Peyer's patch (tissue), 4 donors: ENCODE data around the gene LIAS. TPM values are rescaled to one million over a fixed set of nuclear protein-coding genes. Genes with fewer than 3 reads are reported as not detected.
A peak's percentile ranks its signal among the peaks of the same experiment; 100 is the strongest.

Experiments used
- DNase-seq, 3 donors: peaks; one replicate each; pipeline ENCODE4 v3.0.0-alpha.2; 2017 to 2019
- H3K27ac ChIP-seq, 4 donors: fragments of 200-600 bp; sonication (generic); one replicate each; pipeline ENCODE4 v1.5.1; 2016 to 2019
- H3K27me3 ChIP-seq, 2 donors: fragments of 200-600 bp; sonication (generic); one replicate each; pipeline ENCODE4 v1.5.1; 2019
- H3K36me3 ChIP-seq, 3 donors: fragments of 200-600 bp; sonication (generic); one replicate each; pipeline ENCODE4 v1.5.1; 2016 to 2019
- H3K4me1 ChIP-seq, 4 donors: fragments of 200-600 bp; sonication (generic); one replicate each; pipeline ENCODE4 v1.5.1; 2016 to 2019
- H3K4me3 ChIP-seq, 4 donors: fragments of 200-600 bp; sonication (generic); 1 replicate in 3 of 4; 2 replicates in 1 of 4; pipeline ENCODE4 v1.5.1; 2016 to 2019; ENCODE audit warnings: mild to moderate bottlenecking in 1 of 4
- H3K9me3 ChIP-seq, 4 donors: fragments of 200-600 bp; sonication (generic); one replicate each; pipeline ENCODE4 v1.5.1; 2016 to 2019; ENCODE audit warnings: mild to moderate bottlenecking in 1 of 4
- POLR2A ChIP-seq, 2 donors: fragments of 450-650 bp; IDR thresholded peaks; one replicate each; pipeline ENCODE4 v1.5.1; 2017; ENCODE audit warnings: antibody characterized with exemption in 2 of 2, mild to moderate bottlenecking in 2 of 2, moderate library complexity in 2 of 2
- total RNA-seq, 4 donors: library from RNA; depleted of rRNA; stranded (reverse); fragments of >200 nt; gene quantifications; one replicate each; pipeline ENCODE4 v1.1.0, GENCODE V29; 2016
- TF ChIP-seq, protein P1 (sequence below), 6 experiments: fragments of 450-650 bp in 4 of 6; fragments of 200-600 bp in 2 of 6; sonication (generic) in 1 of 6; IDR thresholded peaks; one replicate each; pipeline ENCODE4 v1.5.1; 2017 to 2019; ENCODE audit warnings: antibody characterized with exemption in 6 of 6, mild to moderate bottlenecking in 3 of 6, moderate library complexity in 1 of 6

LIAS gene
- total RNA-seq, 4 donors from 2014 or later = 11.9 to 27.2 (median 17.0) TPM

DNA sequence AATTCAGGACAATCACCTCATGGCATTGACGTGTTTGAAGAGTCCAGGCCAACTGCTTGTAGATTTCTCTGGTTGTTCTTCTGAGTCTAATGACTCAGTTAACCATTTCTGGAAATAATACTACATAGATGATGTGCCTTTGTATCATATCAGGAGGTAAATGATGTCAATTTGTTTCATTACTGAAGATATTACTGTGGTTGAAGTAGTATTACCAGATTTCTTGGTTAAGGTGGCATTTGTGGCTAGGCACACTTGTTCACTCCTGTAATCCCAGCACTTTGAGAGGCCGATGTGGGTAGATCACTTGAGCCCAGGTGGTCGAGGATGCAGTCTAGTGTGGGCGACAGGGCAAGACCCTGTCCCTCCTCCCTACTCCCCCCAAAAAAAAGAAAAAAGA, 15.9 kb upstream of the LIAS start:
- H3K4me1 ChIP-seq = peaks cover 0 to 10% (median 0%) of the 10 kb centered on the region in 4 donors
- TF ChIP-seq POLR2A (IDR thresholded peaks at IDR 0.05) = no peak
- TF ChIP-seq, protein P1, sequence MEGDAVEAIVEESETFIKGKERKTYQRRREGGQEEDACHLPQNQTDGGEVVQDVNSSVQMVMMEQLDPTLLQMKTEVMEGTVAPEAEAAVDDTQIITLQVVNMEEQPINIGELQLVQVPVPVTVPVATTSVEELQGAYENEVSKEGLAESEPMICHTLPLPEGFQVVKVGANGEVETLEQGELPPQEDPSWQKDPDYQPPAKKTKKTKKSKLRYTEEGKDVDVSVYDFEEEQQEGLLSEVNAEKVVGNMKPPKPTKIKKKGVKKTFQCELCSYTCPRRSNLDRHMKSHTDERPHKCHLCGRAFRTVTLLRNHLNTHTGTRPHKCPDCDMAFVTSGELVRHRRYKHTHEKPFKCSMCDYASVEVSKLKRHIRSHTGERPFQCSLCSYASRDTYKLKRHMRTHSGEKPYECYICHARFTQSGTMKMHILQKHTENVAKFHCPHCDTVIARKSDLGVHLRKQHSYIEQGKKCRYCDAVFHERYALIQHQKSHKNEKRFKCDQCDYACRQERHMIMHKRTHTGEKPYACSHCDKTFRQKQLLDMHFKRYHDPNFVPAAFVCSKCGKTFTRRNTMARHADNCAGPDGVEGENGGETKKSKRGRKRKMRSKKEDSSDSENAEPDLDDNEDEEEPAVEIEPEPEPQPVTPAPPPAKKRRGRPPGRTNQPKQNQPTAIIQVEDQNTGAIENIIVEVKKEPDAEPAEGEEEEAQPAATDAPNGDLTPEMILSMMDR (IDR thresholded peaks at IDR 0.05) = no peak
- H3K27ac ChIP-seq = no peak overlapping the region
- no peaks in the 10 kb centered on the region for H3K9me3 ChIP-seq
- no peaks in the 10 kb centered on the region for H3K36me3 ChIP-seq
- no peak overlapping the region for H3K4me3 ChIP-seq
- DNase-seq = no peak
- no peaks in the 10 kb centered on the region for H3K27me3 ChIP-seq

DNA sequence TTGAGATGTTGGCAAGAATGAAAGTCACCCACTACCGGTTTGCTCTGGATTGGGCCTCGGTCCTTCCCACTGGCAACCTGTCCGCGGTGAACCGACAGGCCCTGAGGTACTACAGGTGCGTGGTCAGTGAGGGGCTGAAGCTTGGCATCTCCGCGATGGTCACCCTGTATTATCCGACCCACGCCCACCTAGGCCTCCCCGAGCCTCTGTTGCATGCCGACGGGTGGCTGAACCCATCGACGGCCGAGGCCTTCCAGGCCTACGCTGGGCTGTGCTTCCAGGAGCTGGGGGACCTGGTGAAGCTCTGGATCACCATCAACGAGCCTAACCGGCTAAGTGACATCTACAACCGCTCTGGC, 12.4 kb upstream of the LIAS start:
- DNase-seq = no peak
- peak overlapping the region; percentile 20 to 68 (median 62) for H3K27ac ChIP-seq
- H3K4me1 ChIP-seq = peaks cover 0 to 11% (median 0%) of the 10 kb centered on the region in 4 donors
- H3K4me3 ChIP-seq = peak overlapping the region in 3 of 4 donors; percentile 37 to 54 (median 54)
- no peaks in the 10 kb centered on the region for H3K9me3 ChIP-seq
- no peaks in the 10 kb centered on the region for H3K27me3 ChIP-seq
- TF ChIP-seq, protein P1 (IDR thresholded peaks at IDR 0.05) = no peak
- no peak for TF ChIP-seq POLR2A (IDR thresholded peaks at IDR 0.05)
- peaks cover 0 to 3% (median 0%) of the 10 kb centered on the region in 3 donors for H3K36me3 ChIP-seq

- Histone ChIP-seq H3K36me3 (peaks cover 0 to 8% (median 0%) of the 10 kb centered on the region in 3 donors), H3K4me1 (peaks cover 0 to 11% (median 0%) of the 10 kb centered on the region in 4 donors), H3K27me3 (no peaks in the 10 kb centered on the region), H3K27ac (peak overlapping the region; percentile 51 to 68 (median 62)), H3K4me3 (peak overlapping the region; percentile 37 to 54 (median 51)), H3K9me3 (no peaks in the 10 kb centered on the region)
- peak; percentile 8 to 18 for TF ChIP-seq POLR2A (IDR thresholded peaks at IDR 0.05)
- TF ChIP-seq, protein P1 (IDR thresholded peaks at IDR 0.05) = peak in 4 of 6 experiments; percentile 13 to 42 (median 37)
- DNase-seq = peak; percentile 60 to 85 (median 80)
These were observed 11.8 kb upstream of the LIAS start for GRCh38 chr4:39446842-39447573.

GRCh38 chr4:39450618-39451017, 8.2 kb upstream of the LIAS start:
- Histone ChIP-seq H3K27me3 (no peaks in the 10 kb centered on the region), H3K4me3 (no peak overlapping the region), H3K27ac (no peak overlapping the region), H3K4me1 (peaks cover 0 to 11% (median 0%) of the 10 kb centered on the region in 4 donors), H3K9me3 (no peaks in the 10 kb centered on the region), H3K36me3 (peaks cover 0 to 44% (median 0%) of the 10 kb centered on the region in 3 donors)
- DNase-seq = no peak
- TF ChIP-seq POLR2A (IDR thresholded peaks at IDR 0.05) = no peak
- TF ChIP-seq, protein P1 (IDR thresholded peaks at IDR 0.05) = no peak

- TF ChIP-seq POLR2A (IDR thresholded peaks at IDR 0.05) = no peak
- TF ChIP-seq, protein P1 (IDR thresholded peaks at IDR 0.05) = no peak
- Histone ChIP-seq H3K9me3 (no peaks in the 10 kb centered on the region), H3K36me3 (peaks cover 0 to 53% (median 0%) of the 10 kb centered on the region in 3 donors), H3K27ac (no peak overlapping the region), H3K27me3 (no peaks in the 10 kb centered on the region), H3K4me3 (no peak overlapping the region), H3K4me1 (peaks cover 0 to 11% (median 0%) of the 10 kb centered on the region in 4 donors)
- DNase-seq = no peak
These were observed 7.3 kb upstream of the LIAS start for GRCh38 chr4:39451423-39452023.
